ENCODE measurements around the gene UBE4B. TPM values are rescaled to one million over a fixed set of nuclear protein-coding genes. Genes with fewer than 3 reads are reported as not detected.
"Not testable (repeated sequence)": the region's sequence is repeated elsewhere in the genome, so short reads cannot be mapped to it uniquely, and the experiment has no call there.

The UBE4B gene
- total and polyA plus RNA-seq, 8 donors: 13.0 to 45.3 (median 31.1) TPM

DNA sequence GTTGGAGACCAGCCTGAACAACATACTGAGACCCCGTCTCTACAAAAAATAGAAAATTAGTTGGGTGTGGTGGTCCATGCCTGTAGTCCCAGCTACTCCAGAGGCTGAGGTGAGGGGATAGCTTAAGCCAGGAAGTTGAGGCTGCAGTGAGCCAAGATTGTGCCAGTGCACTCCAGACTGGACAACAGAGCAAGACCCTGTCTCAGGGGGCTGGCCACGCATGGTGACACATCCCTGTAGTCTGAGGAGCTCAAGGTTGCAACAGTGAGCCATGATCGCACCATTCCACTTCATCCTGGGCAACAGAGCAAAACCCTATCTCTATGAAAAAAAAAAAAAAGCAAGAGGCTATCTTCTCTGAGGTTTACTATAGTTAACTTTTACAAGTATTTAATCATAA, 12.7 kb upstream of the UBE4B start:
- DNase-seq: no peak
- intact Hi-C loops (cut with DNase I): loop anchor here in 1 of 3 donors (10.0 kb wide), 1 partner anchor 75 kb away; the partner anchor contains the start of genes LZIC and NMNAT1
- H3K4me3 ChIP-seq: no peak overlapping the region
- 70 to 81% methylated on average over 3 of the region's 3 CpGs for WGBS, 2 donors
- H3K36me3 ChIP-seq: no peaks in the 10 kb centered on the region
- no peaks in the 10 kb centered on the region for H3K27me3 ChIP-seq
- TF ChIP-seq, protein P1, sequence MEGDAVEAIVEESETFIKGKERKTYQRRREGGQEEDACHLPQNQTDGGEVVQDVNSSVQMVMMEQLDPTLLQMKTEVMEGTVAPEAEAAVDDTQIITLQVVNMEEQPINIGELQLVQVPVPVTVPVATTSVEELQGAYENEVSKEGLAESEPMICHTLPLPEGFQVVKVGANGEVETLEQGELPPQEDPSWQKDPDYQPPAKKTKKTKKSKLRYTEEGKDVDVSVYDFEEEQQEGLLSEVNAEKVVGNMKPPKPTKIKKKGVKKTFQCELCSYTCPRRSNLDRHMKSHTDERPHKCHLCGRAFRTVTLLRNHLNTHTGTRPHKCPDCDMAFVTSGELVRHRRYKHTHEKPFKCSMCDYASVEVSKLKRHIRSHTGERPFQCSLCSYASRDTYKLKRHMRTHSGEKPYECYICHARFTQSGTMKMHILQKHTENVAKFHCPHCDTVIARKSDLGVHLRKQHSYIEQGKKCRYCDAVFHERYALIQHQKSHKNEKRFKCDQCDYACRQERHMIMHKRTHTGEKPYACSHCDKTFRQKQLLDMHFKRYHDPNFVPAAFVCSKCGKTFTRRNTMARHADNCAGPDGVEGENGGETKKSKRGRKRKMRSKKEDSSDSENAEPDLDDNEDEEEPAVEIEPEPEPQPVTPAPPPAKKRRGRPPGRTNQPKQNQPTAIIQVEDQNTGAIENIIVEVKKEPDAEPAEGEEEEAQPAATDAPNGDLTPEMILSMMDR (IDR thresholded peaks at IDR 0.05): no peak
- ATAC-seq: no peak
- no peak for FAIRE-seq
- no peak overlapping the region for H3K27ac ChIP-seq
- H3K9me3 ChIP-seq: no peaks in the 10 kb centered on the region
- H3K4me1 ChIP-seq: no peaks in the 10 kb centered on the region

DNA sequence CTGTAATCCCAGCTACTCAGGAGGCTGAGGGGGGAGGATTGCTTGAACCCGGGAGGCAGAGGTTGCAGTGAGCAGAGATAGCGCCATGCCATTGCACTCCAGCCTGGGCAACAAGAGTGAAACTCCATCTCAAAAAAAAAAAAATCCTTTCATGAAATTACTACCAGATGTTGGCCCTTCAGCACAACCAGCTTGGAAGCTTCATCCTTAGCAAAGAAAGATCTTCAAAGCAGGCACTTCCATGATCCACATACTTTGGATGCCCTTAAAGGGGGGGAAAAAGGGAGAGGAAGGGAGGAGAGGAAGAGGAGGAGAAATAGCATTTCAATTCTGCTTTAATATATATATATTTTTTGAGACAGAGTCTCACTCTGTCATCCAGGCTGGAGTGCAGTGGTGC, 12.1 kb upstream of the UBE4B start:
- H3K27me3 ChIP-seq, H3K27ac ChIP-seq, FAIRE-seq, ATAC-seq, H3K9me3 ChIP-seq, H3K36me3 ChIP-seq, DNase-seq, H3K4me1 ChIP-seq, H3K4me3 ChIP-seq: not testable (repeated sequence)
- 77 to 86% methylated on average over 2 of the region's 2 CpGs for WGBS, 2 donors
- intact Hi-C loops (cut with DNase I): loop anchor here in 1 of 3 donors (10.0 kb wide), 1 partner anchor 76 kb away; the partner anchor contains the start of genes LZIC and NMNAT1

DNA sequence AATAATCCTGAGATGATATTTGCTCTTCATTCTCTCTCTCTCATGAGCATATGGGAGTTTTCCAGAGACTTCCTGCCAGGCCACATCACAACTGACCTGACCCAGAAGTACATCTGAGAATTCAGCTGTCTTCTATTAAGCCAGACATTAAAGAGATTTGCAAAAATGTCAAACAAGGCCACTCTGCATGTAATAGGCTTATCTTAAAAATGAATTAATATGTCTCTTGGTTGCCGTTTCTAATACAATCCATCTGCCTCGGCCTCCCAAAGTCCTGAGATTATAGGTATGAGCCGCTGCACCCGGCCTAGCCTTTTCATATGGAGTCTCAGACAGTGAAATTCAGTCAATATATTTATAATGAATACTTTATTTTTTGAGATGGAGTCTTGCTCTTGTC, 10.8 kb upstream of the UBE4B start:
- not testable (repeated sequence) for H3K27me3 ChIP-seq, FAIRE-seq, H3K4me1 ChIP-seq, H3K4me3 ChIP-seq, H3K9me3 ChIP-seq, DNase-seq, H3K36me3 ChIP-seq, H3K27ac ChIP-seq, ATAC-seq
- WGBS, 2 donors: 86 to 87% methylated on average over 4 of the region's 4 CpGs
- intact Hi-C loops (cut with DNase I): loop anchor here in 1 of 3 donors (10.0 kb wide), 1 partner anchor 77 kb away; the partner anchor contains the start of genes LZIC and NMNAT1

DNA sequence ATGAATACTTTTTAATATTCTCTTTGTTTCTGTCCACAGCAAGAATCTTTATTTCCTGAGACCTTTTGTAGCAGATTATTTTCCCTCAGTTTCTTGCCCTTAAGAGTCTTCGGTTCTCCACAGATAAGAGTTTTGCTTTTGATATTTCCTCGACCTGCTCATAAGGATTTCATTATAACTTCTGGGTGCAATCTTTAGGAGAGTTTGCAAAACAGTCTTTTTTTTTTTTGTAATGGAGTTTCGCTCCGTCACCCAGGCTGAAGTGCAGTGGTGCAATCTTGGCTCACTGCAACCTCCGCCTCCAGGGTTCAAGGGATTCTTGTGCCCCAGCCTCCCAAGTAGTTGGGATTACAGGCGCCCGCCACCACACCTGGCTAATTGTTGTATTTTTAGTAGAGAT, 10.1 kb upstream of the UBE4B start:
- Histone ChIP-seq H3K36me3 (no peaks in the 10 kb centered on the region), H3K27ac (no peak overlapping the region), H3K27me3 (no peaks in the 10 kb centered on the region), H3K4me3 (no peak overlapping the region), H3K4me1 (no peaks in the 10 kb centered on the region), H3K9me3 (no peaks in the 10 kb centered on the region)
- no peak for DNase-seq
- intact Hi-C loops (cut with DNase I): loop anchor here in 1 of 3 donors (10.0 kb wide), 1 partner anchor 78 kb away; the partner anchor contains the start of genes LZIC and NMNAT1
- ATAC-seq: no peak
- WGBS, 2 donors: 90 to 93% methylated on average over 7 of the region's 7 CpGs
- TF ChIP-seq, protein P1 (IDR thresholded peaks at IDR 0.05): no peak
- FAIRE-seq: no peak

DNA sequence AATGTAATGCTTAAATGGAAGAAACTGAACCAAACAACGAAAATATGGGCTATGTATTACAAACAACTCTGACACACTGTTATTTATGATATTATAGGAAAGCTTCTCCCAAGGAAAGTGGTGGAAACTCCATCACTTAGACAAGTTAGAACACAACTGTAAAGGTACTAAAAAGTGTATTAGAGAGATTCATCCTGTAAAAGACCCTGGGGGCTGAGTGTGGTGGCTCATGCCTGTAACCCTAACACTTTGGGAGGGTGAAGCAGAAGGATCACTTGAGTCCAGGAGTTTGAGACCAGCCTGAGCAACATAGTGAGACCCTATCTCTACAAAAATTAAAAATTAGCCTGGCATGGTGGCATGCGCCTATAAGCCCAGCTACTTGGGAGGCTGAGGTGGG, 7.4 kb upstream of the UBE4B start:
- intact Hi-C loops (cut with DNase I): loop anchor here in 1 of 3 donors (10.0 kb wide), 1 partner anchor 81 kb away; the partner anchor contains the start of genes LZIC and NMNAT1
- Histone ChIP-seq H3K9me3 (no peaks in the 10 kb centered on the region), H3K4me3 (no peak overlapping the region), H3K27me3 (no peaks in the 10 kb centered on the region), H3K27ac (no peak overlapping the region), H3K36me3 (no peaks in the 10 kb centered on the region), H3K4me1 (no peaks in the 10 kb centered on the region)
- 72 to 78% methylated on average over 2 of the region's 2 CpGs for WGBS, 2 donors
- FAIRE-seq: no peak
- TF ChIP-seq, protein P1 (IDR thresholded peaks at IDR 0.05): no peak
- DNase-seq: no peak
- no peak for ATAC-seq

DNA sequence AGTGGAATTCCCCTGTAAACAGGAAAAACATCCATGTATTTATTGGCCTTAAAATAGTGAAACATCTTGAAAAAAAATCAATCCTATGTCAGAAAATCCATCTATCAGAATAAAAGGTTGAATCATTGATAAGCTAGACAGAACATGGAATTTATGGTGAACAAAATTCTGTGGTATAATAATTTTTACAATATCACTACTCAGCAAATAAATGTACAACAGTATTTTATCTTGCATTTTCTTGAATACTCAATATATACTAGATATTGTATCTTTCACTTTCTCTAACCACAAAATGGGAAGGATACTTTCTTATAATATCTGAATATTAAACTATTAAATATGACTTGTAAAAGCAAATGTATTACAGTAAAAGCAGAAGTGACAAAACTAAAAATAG, 5.7 kb upstream of the UBE4B start:
- Histone ChIP-seq H3K27ac (no peak overlapping the region), H3K4me3 (no peak overlapping the region), H3K27me3 (no peaks in the 10 kb centered on the region), H3K4me1 (no peaks in the 10 kb centered on the region), H3K36me3 (no peaks in the 10 kb centered on the region), H3K9me3 (no peaks in the 10 kb centered on the region)
- intact Hi-C loops (cut with DNase I): loop anchor here in 1 of 3 donors (10.0 kb wide), 1 partner anchor 82 kb away; the partner anchor contains the start of genes LZIC and NMNAT1
- FAIRE-seq (no peak), DNase-seq (no peak), ATAC-seq (no peak)
- TF ChIP-seq, protein P1 (IDR thresholded peaks at IDR 0.05): no peak

DNA sequence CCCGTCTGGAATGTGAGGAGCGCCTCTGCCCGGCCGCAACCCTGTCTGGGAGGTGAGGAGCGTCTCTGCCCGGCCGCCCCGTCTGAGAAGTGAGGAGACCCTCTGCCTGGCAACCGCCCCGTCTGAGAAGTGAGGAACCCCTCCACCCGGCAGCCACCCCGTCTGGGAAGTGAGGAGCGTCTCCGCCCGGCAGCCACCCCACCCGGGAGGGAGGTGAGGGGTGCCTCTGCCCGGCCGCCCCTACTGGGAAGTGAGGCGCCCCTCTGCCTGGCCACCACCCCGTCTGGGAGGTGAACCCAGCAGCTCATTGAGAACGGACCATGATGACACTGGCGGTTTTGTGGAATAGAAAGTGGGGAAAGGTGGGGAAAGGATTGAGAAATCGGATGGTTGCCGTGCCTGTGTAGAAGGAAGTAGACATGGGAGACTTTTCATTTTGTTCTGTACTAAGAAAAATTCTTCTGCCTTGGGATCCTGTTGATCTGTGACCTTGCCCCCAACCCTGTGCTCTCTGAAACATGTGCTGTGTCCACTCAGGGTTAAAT, 3.7 kb upstream of the UBE4B start:
- H3K27me3 ChIP-seq, ATAC-seq, H3K4me1 ChIP-seq, H3K4me3 ChIP-seq, H3K36me3 ChIP-seq, H3K27ac ChIP-seq, FAIRE-seq, H3K9me3 ChIP-seq, DNase-seq: not testable (repeated sequence)
- 83 to 87% methylated on average over 18 to 24 of the region's 24 CpGs for WGBS, 2 donors
- intact Hi-C loops (cut with DNase I): loop anchor here in 1 of 3 donors (10.0 kb wide), 1 partner anchor 84 kb away; the partner anchor contains the start of genes LZIC and NMNAT1
